Neural cell (in vitro differentiated cells): ENCODE measurements around the gene TNS3. TPM values are rescaled to one million over a fixed set of nuclear protein-coding genes. Genes with fewer than 3 reads are reported as not detected.

Source experiments
- H2AFZ ChIP-seq: fragments of 200-600, 300-800 bp; sonication (generic), shearing (Covaris generic); 2 replicates; pipeline ENCODE4 v1.6.0; 2014; ENCODE audit warnings: low read depth, mild to moderate bottlenecking, antibody characterized with exemption, low read length, moderate library complexity
- H3F3A ChIP-seq: fragments of 200-600 bp; shearing (Covaris generic); 2 replicates; pipeline ENCODE4 v1.6.1; 2016; ENCODE audit warnings: mild to moderate bottlenecking, moderate library complexity, mixed read lengths, antibody characterized with exemption, low read length; ENCODE audit not compliant: insufficient read depth, poor library complexity, severe bottlenecking
- H3K27ac ChIP-seq: fragments of 200-600, 300-800 bp; sonication (generic), shearing (Covaris generic); 2 replicates; pipeline ENCODE4 v1.5.1; 2014; ENCODE audit warnings: mild to moderate bottlenecking, low read length, moderate library complexity
- H3K27me3 ChIP-seq: fragments of 300-800, 200-600 bp; sonication (generic), shearing (Covaris generic); 2 replicates; pipeline ENCODE4 v1.6.0; 2014; ENCODE audit warnings: mild to moderate bottlenecking, low read depth, low read length, moderate library complexity; ENCODE audit not compliant: insufficient read depth
- H3K36me3 ChIP-seq: fragments of 300-800, 200-600 bp; sonication (generic), shearing (Covaris generic); 2 replicates; pipeline ENCODE4 v1.5.1; 2014; ENCODE audit warnings: mild to moderate bottlenecking, antibody characterized with exemption, low read length, moderate library complexity; ENCODE audit not compliant: insufficient read depth
- H3K4me2 ChIP-seq: fragments of 300-800, 200-600 bp; sonication (generic), shearing (Covaris generic); 2 replicates; pipeline ENCODE4 v1.6.0; 2014; ENCODE audit warnings: mild to moderate bottlenecking, low read length
- H3K4me3 ChIP-seq: fragments of 300-800, 200-600 bp; sonication (generic), shearing (Covaris generic); 2 replicates; pipeline ENCODE4 v1.5.1; 2014; ENCODE audit warnings: mild to moderate bottlenecking, low read length, moderate library complexity
- H3K79me2 ChIP-seq: fragments of 200-600 bp; shearing (Covaris generic); replicated peaks from 2 replicates; pipeline ENCODE4 v1.6.0; 2014; ENCODE audit warnings: mild to moderate bottlenecking, low read length, moderate library complexity; ENCODE audit not compliant: insufficient read depth
- H3K9ac ChIP-seq: fragments of 300-800, 200-600 bp; sonication (generic), shearing (Covaris generic); 2 replicates; pipeline ENCODE4 v1.6.1; 2016; ENCODE audit warnings: mild to moderate bottlenecking, low read length, mixed read lengths
- H3K9me2 ChIP-seq: fragments of 200-600 bp; shearing (Covaris generic); 2 replicates; pipeline ENCODE4 v1.6.1; 2016; ENCODE audit warnings: mild to moderate bottlenecking, low read length, mixed read lengths; ENCODE audit not compliant: insufficient read depth
- H3K9me3 ChIP-seq: fragments of 200-600, 300-800 bp; sonication (generic), shearing (Covaris generic); 2 replicates; pipeline ENCODE4 v1.6.1; 2016; ENCODE audit warnings: mild to moderate bottlenecking, mixed run types, low read length, moderate library complexity, mixed read lengths
- H4K20me1 ChIP-seq: fragments of 200-600 bp; shearing (Covaris generic); 2 replicates; pipeline ENCODE4 v1.6.1; 2016; ENCODE audit warnings: mild to moderate bottlenecking, mixed run types; ENCODE audit not compliant: insufficient read depth
- CTCF ChIP-seq: fragments of 450-650 bp; IDR thresholded peaks from 2 replicates; pipeline ENCODE4 v1.5.1; 2014; ENCODE audit warnings: antibody characterized with exemption, mild to moderate bottlenecking, moderate library complexity; ENCODE audit not compliant: poor library complexity, severe bottlenecking
- EP300 ChIP-seq: fragments of 450-650 bp; conservative IDR thresholded peaks from 2 replicates; pipeline ENCODE4 v1.6.1; 2014; ENCODE audit warnings: antibody characterized with exemption, mild to moderate bottlenecking, moderate library complexity; ENCODE audit not compliant: poor library complexity, severe bottlenecking
- EZH2 ChIP-seq: fragments of 200-600, 300-800 bp; shearing (Covaris generic), sonication (generic); IDR thresholded peaks from 2 replicates; pipeline ENCODE4 v1.6.1; 2014; ENCODE audit warnings: antibody characterized with exemption, low read length, borderline replicate concordance, mild to moderate bottlenecking; ENCODE audit not compliant: insufficient read depth, poor library complexity, severe bottlenecking
- MXI1 ChIP-seq: fragments of 450-650 bp; conservative IDR thresholded peaks from 2 replicates; pipeline ENCODE4 v1.6.1; 2014; ENCODE audit warnings: antibody characterized with exemption, mild to moderate bottlenecking; ENCODE audit not compliant: poor library complexity, severe bottlenecking
- POLR2AphosphoS5 ChIP-seq: IDR thresholded peaks from 2 replicates; pipeline ENCODE4 v1.6.1; 2012
- RAD21 ChIP-seq: fragments of 450-650 bp; conservative IDR thresholded peaks from 2 replicates; pipeline ENCODE4 v1.6.1; 2014; ENCODE audit warnings: antibody characterized with exemption, mild to moderate bottlenecking, moderate library complexity
- REST ChIP-seq: IDR thresholded peaks from 2 replicates; pipeline ENCODE4 v1.6.1; 2012; ENCODE audit warnings: borderline replicate concordance
- SMC3 ChIP-seq: fragments of 450-650 bp; conservative IDR thresholded peaks from 2 replicates; pipeline ENCODE4 v1.6.1; 2014; ENCODE audit warnings: antibody characterized with exemption, mild to moderate bottlenecking, moderate library complexity; ENCODE audit not compliant: poor library complexity
- TAF1 ChIP-seq: IDR thresholded peaks from 2 replicates; pipeline ENCODE4 v1.6.1; 2012; ENCODE audit warnings: low read depth
- polyA plus RNA-seq: library from polyadenylated mRNA; depleted of rRNA; stranded (reverse); fragments of >200 nt; gene quantifications from 2 replicates; pipeline ENCODE4 v1.2.3, GENCODE V29; 2014

The TNS3 gene
- polyA plus RNA-seq, 1 donor from 2014 or later = 0.58 TPM

GRCh38 chr7:47521011-47521795 is 60.7 kb downstream of the TNS3 start:
- H3K4me3 ChIP-seq = no peak overlapping the region
- H3K27ac ChIP-seq = no peak overlapping the region
- no peak overlapping the region for H3K4me2 ChIP-seq
- no peaks in the 10 kb centered on the region for H3K36me3 ChIP-seq
- H3K79me2 ChIP-seq = no peaks in the 10 kb centered on the region
- no peak overlapping the region for H3K9ac ChIP-seq
- H4K20me1 ChIP-seq = no peaks in the 10 kb centered on the region
- no peaks in the 10 kb centered on the region for H3K9me3 ChIP-seq
- H2AFZ ChIP-seq = no peak overlapping the region
- TF ChIP-seq RAD21 (no peak), SMC3 (no peak), MXI1 (no peak), EP300 (no peak), REST (no peak), POLR2AphosphoS5 (no peak), CTCF (no peak), TAF1 (no peak), EZH2 (no peak)
- no peaks in the 10 kb centered on the region for H3F3A ChIP-seq
- no peaks in the 10 kb centered on the region for H3K27me3 ChIP-seq
- no peaks in the 10 kb centered on the region for H3K9me2 ChIP-seq

- no peaks in the 10 kb centered on the region for H3K9me3 ChIP-seq
- H3K9ac ChIP-seq = no peak overlapping the region
- no peak overlapping the region for H3K4me3 ChIP-seq
- no peak for TF ChIP-seq MXI1
- H3K79me2 ChIP-seq = no peaks in the 10 kb centered on the region
- H3K9me2 ChIP-seq = no peaks in the 10 kb centered on the region
- no peaks in the 10 kb centered on the region for H3K27me3 ChIP-seq
- no peak overlapping the region for H3K27ac ChIP-seq
- H3F3A ChIP-seq = no peaks in the 10 kb centered on the region
- no peak overlapping the region for H2AFZ ChIP-seq
- H3K4me2 ChIP-seq = no peak overlapping the region
- no peaks in the 10 kb centered on the region for H3K36me3 ChIP-seq
- no peaks in the 10 kb centered on the region for H4K20me1 ChIP-seq
Observed at GRCh38 chr7:47520406-47520805, 61.5 kb downstream of the TNS3 start.
